GM21737 (cell line): ENCODE data around the gene VDAC2.

Experiments
- ATAC-seq: cut with Tn5 transposase; IDR thresholded peaks from one replicate; pipeline ENCODE4 v1.9.1; 2021; ENCODE audit warnings: mild to moderate bottlenecking, moderate library complexity; ENCODE audit not compliant: unreplicated experiment

The VDAC2 gene

DNA sequence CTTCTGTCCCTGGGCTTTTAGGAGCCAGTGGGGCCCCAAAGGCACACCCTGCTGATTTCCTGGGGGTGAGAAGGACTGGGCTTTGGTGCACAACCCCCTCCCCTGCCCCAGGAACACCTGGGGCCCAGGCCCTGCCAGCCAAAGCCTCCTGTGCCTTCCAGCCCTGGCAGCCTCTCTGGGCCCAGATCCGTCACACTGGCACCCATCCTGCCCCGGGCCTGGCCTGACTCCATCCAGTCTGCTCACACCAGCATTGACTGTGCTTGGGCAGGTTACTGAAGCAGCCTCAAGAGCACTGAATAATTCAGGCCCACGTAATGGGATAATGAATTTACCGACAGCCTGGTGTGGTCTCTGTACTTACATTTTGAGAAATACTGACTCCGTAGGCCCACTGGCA, 37.2 kb downstream of the VDAC2 start:
- no peak for ATAC-seq

DNA sequence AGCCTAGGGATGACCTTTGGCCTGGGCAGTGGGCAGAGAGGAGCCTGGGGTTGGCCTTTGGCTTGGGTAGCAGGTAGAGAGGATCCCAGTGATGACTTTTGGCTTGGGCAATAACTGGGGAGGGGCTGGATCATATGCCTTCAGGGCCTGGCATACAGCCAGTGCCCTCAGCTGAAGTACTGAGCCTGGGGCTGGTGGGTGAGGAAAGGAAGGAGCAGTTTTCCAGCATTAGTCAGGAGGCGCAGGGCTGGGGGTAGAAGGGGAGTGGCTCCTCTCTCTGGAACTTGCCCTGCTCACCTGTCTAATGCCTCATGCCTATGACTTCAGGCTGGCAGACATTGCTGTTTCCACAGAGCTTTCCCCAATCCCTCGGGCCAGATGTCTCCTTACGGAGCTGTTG, 40.3 kb downstream of the VDAC2 start:
- ATAC-seq = no peak

GRCh38 chr10:75253281-75254220, 43.0 kb downstream of the VDAC2 start:
- no peak for ATAC-seq

DNA sequence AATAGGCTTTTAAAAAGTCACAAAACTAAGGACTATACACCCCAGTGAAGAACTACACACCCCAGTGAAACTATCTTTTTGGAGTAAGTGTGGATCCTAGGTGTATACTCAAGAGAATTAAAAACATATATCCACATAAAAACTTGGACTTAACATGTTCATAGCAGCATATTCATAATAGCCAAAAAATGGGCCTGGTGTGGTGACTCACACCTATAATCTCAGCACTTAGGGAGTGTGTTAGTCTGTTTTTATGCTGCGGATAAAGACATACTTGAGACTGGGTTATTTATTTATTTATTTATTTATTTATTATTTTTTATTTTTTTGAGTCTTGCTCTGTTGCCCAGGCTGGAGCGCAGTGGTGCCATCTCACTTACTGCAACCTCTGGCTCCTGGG, 44.1 kb downstream of the VDAC2 start:
- no peak for ATAC-seq

- ATAC-seq = no peak
Measured at GRCh38 chr10:75260990-75261389, 50.4 kb downstream of the VDAC2 start.

DNA sequence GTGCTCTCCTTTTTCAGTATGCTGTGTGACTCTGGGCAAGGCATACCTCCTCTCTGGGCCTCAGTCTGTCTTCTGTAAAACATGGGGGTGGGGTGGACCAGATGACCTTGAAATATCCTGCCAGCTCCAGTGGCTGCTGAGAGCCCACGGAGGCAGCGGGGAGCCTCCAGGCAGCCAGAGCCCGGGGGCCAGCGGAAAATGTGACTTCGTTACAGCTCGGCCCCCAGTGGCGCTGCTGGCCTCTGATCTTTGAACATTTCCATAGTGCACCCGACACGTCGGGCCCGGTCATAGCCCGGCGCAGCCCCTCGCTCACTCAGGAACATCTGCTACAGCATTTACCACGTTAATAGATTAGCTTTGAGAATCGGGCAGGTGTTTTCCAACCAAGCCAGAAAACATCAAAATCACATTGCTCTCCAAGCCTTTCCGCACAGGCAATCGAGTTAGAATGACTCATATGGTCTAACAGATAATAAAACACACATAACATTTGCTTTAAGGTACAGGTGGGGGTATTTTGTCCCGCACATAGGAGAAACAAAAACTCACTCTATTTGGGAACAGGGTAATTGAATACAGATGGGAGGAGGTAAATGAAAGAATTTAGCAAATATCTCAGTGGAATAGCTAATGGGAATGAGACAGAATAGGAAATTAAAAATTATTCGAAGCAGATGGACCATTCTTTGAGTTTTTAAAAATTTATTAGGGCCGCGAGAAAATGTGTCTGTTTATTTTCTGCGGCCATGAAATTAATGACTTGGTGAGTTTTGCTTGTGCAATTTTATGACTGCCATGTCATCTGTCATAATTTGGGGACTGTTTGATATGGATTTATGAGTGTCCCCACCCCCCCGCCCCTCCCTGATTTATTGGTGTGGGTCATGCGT, 51.5 kb downstream of the VDAC2 start:
- ATAC-seq = no peak

DNA sequence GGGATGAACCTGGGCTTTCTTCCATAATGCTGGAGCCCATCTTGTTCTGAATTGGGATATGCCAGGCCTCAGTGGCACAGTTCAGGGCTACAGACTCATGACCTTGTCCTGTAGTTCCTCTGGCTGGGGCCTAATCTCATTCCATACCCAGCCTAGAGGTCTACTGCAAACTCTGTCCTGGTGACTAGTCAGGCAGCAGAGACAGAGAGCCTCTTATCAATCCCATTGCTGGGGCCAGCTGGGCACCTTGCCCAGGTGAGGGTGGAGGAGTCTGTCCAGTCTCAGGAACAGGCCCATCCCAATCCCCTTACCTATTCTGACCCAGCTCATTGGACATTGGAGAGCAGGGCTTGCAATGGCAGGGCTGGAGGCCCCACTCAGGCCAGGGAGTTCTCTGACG, 53.2 kb downstream of the VDAC2 start:
- no peak for ATAC-seq

DNA sequence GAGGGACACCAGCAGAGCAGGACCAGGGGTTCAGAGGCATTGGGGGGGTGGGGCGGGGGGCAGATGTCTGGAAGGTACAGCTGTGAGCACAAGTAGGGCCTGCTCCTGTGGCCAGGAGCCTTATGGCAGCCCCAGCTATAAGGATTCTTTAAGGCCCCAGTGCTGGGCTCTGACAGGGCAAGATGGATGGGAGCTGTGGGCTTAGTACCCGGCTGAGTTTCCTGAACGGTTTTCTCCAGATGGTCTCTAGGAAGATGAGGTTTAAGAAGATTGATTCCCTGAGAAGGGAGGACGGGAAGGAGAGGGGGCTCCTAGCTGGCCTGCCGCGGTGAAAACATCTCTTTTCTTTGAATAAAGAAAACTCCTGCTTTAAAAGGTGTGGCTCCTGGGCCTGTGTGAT, 55.3 kb downstream of the VDAC2 start:
- no peak for ATAC-seq

- ATAC-seq = no peak
Measured at GRCh38 chr10:75266945-75267344, 56.3 kb downstream of the VDAC2 start.

DNA sequence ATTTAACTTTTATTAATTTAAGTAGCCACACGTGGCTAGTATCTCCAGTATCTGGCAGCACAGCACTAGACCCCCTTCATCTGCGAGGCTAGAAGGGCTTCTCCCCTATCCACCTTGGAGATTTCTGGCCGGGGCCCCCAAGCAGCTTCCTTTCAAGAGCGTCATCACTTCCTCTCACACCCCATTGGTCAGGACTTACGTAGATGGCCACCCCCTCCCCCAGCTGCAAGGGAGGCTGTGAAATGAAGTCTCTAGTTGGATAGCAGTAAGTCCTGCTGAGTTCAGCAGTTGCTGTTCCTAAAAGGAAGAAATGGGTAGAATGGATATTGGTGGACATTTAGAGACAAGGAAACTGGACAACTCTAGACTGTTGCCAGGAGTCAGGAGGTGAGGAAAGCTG, 59.0 kb downstream of the VDAC2 start:
- ATAC-seq = no peak

DNA sequence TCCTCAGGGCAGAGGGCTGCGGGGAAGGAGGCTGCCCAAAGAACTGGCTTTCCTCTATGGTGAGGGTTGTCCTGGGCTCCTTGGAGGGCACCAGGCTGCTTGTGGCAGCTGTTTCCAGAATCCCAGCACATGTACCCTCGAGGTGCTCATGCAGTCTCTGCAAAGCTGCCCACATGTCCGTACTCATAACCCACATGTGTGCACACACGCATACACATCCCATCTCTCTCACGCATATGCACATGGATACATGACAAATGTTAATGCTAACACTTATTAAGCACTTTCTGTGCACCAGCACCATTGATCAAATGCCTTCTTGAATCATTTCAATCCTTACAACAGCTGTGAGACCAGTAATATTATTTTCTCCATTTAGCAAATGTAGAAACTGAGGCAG, 61.5 kb downstream of the VDAC2 start:
- ATAC-seq = no peak

DNA sequence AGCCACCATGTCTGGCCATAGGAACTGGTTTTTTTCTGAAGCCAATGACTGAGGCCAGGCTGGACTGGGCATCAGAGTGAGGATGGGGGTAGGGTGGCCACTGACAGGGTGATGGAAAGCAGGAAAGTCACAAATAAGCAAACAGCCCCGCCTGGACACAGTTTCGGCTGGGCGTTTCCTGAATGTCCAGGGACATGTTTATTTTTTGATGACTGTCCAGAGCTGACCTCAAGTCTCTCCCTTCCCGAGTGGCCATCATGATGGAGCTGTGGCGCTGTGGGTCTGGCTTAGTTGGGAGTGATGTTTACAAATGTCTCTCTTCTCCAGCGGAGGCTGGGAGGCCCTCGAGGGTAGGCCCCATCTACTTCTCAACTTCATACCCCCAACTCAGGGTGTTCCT, 62.3 kb downstream of the VDAC2 start:
- no peak for ATAC-seq

DNA sequence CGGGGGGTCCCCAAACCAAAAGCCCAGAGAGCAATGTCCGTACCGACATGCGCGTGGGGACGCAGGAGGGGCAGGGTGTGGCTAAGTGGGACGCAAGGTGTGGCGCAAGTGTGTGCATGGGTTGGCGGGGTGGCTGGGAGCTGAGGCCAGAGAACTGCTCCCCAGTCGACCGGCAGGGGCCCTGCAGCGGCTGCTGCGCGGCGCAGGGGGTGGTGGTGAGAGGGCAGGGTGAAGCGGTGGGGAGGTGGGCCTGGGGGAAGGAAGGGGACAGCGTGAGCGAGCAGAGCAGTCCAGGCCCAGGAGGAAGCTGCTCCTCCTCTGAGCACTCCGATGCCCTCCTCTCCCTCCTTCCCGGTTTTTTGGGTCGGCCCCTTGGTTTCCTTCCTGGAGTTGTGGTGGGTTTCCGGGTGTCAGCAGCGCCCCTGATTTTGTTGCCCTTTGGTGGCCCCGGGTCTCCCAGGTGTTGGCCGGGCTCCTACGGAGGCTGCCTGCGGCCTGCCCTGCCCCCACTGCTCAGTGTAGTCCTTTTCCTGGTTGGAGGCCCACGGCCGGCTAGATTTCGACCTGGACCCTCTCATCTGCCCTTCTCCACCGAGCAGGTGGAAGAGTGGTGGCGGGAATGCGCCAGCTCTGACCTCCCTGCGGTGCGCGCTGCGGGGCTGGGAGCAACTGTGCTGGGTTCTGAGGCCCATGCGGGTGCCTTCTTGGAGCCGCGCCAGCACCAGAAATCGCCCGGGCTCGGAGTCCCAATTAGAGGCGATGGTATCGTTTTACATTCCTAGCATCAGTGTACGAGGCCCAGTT, 65.7 kb downstream of the VDAC2 start:
- no peak for ATAC-seq

DNA sequence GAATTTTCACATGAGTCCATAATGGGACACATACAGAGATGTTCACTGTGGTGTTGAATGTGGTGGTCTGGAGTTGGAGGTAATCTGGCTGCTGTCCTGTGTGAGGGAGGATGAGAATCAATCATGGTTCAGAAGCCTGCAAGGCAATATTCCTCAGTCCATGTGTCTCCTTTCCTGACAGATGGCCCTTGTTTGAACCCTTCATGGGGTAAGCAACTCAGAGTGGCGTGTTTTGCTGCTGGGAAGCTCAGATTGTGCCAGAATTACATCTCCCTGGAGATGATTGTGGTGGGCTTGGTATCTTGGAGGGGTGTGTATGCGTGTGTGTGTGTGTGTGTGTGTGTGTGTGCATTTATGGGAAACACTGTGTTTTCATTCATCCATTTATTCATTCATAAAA, 69.6 kb downstream of the VDAC2 start:
- ATAC-seq = no peak
